HepG2 (cell line): ENCODE results near the gene SMCO4. TPM values are rescaled to one million over a fixed set of nuclear protein-coding genes. Genes with fewer than 3 reads are reported as not detected.

Experiments
- CREB1 ChIP-seq, 2 experiments: fragments of 450-650 bp in 1 of 2; IDR thresholded peaks; 2 replicates each; pipeline ENCODE4 v1.6.1; 2016 to 2017; ENCODE audit warnings: control low read depth in 1 of 2, mild to moderate bottlenecking in 1 of 2, missing compliant biosample characterization in 1 of 2, missing genetic modification characterization in 1 of 2
- CREBL2 ChIP-seq: sonication (generic); formaldehyde crosslinking; IDR thresholded peaks from 2 replicates; pipeline ENCODE4 v1.8.1; 2023; ENCODE audit warnings: missing genetic modification reagents, mild to moderate bottlenecking, borderline replicate concordance
- DPF2 ChIP-seq: sonication (generic); formaldehyde crosslinking; IDR thresholded peaks from 2 replicates; pipeline ENCODE4 v1.4.0; 2020; ENCODE audit warnings: mild to moderate bottlenecking, low read depth, missing genetic modification reagents, borderline replicate concordance
- HIC2 ChIP-seq: sonication (generic); formaldehyde crosslinking; IDR thresholded peaks from 2 replicates; pipeline ENCODE4 v1.9.0; 2022; ENCODE audit warnings: low read depth, missing genetic modification reagents
- JUN ChIP-seq: sonication (generic); formaldehyde crosslinking; IDR thresholded peaks from 2 replicates; pipeline ENCODE4 v1.4.0; 2020; ENCODE audit warnings: mild to moderate bottlenecking, missing genetic modification reagents
- KDM6A ChIP-seq: IDR thresholded peaks from 2 replicates; pipeline ENCODE4 v1.6.1; 2016; ENCODE audit warnings: low read depth
- KLF11 ChIP-seq: IDR thresholded peaks from 2 replicates; pipeline ENCODE4 v1.6.1; 2016; ENCODE audit warnings: missing compliant biosample characterization
- MAFG ChIP-seq: sonication (generic); formaldehyde crosslinking; IDR thresholded peaks from 2 replicates; pipeline ENCODE4 v1.5.1; 2020; ENCODE audit warnings: mild to moderate bottlenecking, missing genetic modification reagents
- SNAI1 ChIP-seq: sonication (generic); formaldehyde crosslinking; IDR thresholded peaks from 2 replicates; pipeline ENCODE4 v1.5.0; 2020; ENCODE audit warnings: mild to moderate bottlenecking, missing genetic modification reagents, borderline replicate concordance
- TCF7 ChIP-seq: sonication (generic); IDR thresholded peaks from 2 replicates; pipeline ENCODE4 v1.6.1; 2016; ENCODE audit warnings: antibody characterized with exemption, low read depth
- ZBTB42 ChIP-seq: sonication (generic); formaldehyde crosslinking; IDR thresholded peaks from 2 replicates; pipeline ENCODE4 v1.5.0; 2020; ENCODE audit warnings: mild to moderate bottlenecking, missing genetic modification reagents
- ZNF142 ChIP-seq: sonication (generic); formaldehyde crosslinking; IDR thresholded peaks from 2 replicates; pipeline ENCODE4 v1.4.0; 2020; ENCODE audit warnings: missing genetic modification reagents
- ZNF230 ChIP-seq: sonication (generic); formaldehyde crosslinking; IDR thresholded peaks from 2 replicates; pipeline ENCODE4 v1.4.0; 2020; ENCODE audit warnings: mild to moderate bottlenecking, missing genetic modification reagents
- ZNF274 ChIP-seq: sonication (generic); formaldehyde crosslinking; IDR thresholded peaks from 2 replicates; pipeline ENCODE4 v1.5.1; 2020; ENCODE audit warnings: mild to moderate bottlenecking, missing genetic modification reagents
- ZNF333 ChIP-seq: sonication (generic); formaldehyde crosslinking; IDR thresholded peaks from 2 replicates; pipeline ENCODE4 v1.4.0; 2020; ENCODE audit warnings: mild to moderate bottlenecking, missing genetic modification reagents, borderline replicate concordance
- ZNF580 ChIP-seq: IDR thresholded peaks from 2 replicates; pipeline ENCODE4 v1.6.1; 2016; ENCODE audit warnings: low read depth, borderline replicate concordance
- ZNF710 ChIP-seq: sonication (generic); formaldehyde crosslinking; IDR thresholded peaks from 2 replicates; pipeline ENCODE4 v1.5.0; 2020; ENCODE audit warnings: mild to moderate bottlenecking, missing genetic modification reagents, borderline replicate concordance
- ZNF737 ChIP-seq: sonication (generic); formaldehyde crosslinking; IDR thresholded peaks from 2 replicates; pipeline ENCODE4 v1.5.0; 2020; ENCODE audit warnings: missing genetic modification reagents, mild to moderate bottlenecking, borderline replicate concordance
- ZNF879 ChIP-seq: sonication (generic); formaldehyde crosslinking; IDR thresholded peaks from 2 replicates; pipeline ENCODE4 v1.8.1; 2023; ENCODE audit warnings: missing genetic modification reagents
- polyA plus RNA-seq, 8 experiments: library from polyadenylated mRNA; depleted of rRNA in 3 of 8; stranded (reverse) in 7 of 8; unstranded in 1 of 8; fragments of >200 nt; fragmentation: Illumina TruSeq in 4 of 8; extraction: Trizol in 4 of 8; gene quantifications; 2 replicates each; pipeline versions ENCODE4 v1.2.1 to v1.2.3, GENCODE V29; 2011 to 2016; ENCODE audit warnings: low read depth in 4 of 8, missing spikeins in 1 of 8, mixed read lengths in 1 of 8; ENCODE audit not compliant: insufficient read depth in 1 of 8
- total RNA-seq, 5 experiments: library from RNA; depleted of rRNA; stranded (reverse); fragments of >200 nt; fragmentation: Illumina TruSeq; extraction: Trizol; gene quantifications; 2 replicates each; pipeline ENCODE4 v1.2.3, GENCODE V29; 2016; ENCODE audit warnings: low read depth in 1 of 5

The SMCO4 gene
- total and polyA plus RNA-seq, 2 of the 13 experiments (the other 11 are each of a cell fraction or from before 2014, with no cell fraction given), result 10.6 to 28.5 TPM

GRCh38 chr11:93529707-93530467, 13.3 kb downstream of the SMCO4 start (continued):
- no peak for TF ChIP-seq ZNF142 (CRISPR knock-in tag)
- TF ChIP-seq ZNF230 (CRISPR knock-in tag), result 0 out of 2 replicates have a peak, but pooled peaks have one; percentile 56
- no peak for TF ChIP-seq KDM6A (CRISPR knock-in tag)
- TF ChIP-seq HIC2 (CRISPR knock-in tag), result no peak
- TF ChIP-seq ZNF580, result no peak
- TF ChIP-seq ZNF879 (CRISPR knock-in tag), result no peak
- TF ChIP-seq DPF2 (CRISPR knock-in tag), result peak; percentile 69; the same call in 1 of the 2 replicates
- no peak for TF ChIP-seq ZNF333 (CRISPR knock-in tag)
- TF ChIP-seq ZBTB42, result no peak
- TF ChIP-seq TCF7, result no peak
- TF ChIP-seq KLF11, result no peak
- TF ChIP-seq SNAI1, result no peak
- TF ChIP-seq JUN (CRISPR knock-in tag), result 0 out of 2 replicates have a peak, but pooled peaks have one; percentile 30
- TF ChIP-seq CREBL2 (CRISPR knock-in tag), result no peak
- TF ChIP-seq ZNF274 (CRISPR knock-in tag), result no peak
- no peak for TF ChIP-seq ZNF737 (CRISPR knock-in tag)
- TF ChIP-seq CREB1 (IDR thresholded peaks at IDR 0.05), result no peak
- TF ChIP-seq CREB1 (CRISPR knock-in tag; IDR thresholded peaks at IDR 0.05), result no peak
- peak; percentile 62; the same call in 1 of the 2 replicates for TF ChIP-seq ZNF710 (CRISPR knock-in tag)
- TF ChIP-seq MAFG (CRISPR knock-in tag), result no peak
